Measurements from ENCODE around the gene MED29. TPM values are rescaled to one million over a fixed set of nuclear protein-coding genes. Genes with fewer than 3 reads are reported as not detected.
A peak's percentile ranks its signal among the peaks of the same experiment; 100 is the strongest.

Gene MED29
- total and polyA plus RNA-seq, 9 donors, result 27.7 to 62.9 (median 55.0) TPM

- intact Hi-C loops (cut with DNase I), result no loop called here
- Histone ChIP-seq H3K9me3 (no peaks in the 10 kb centered on the region), H3K36me3 (no peaks in the 10 kb centered on the region), H3K4me1 (ENCODE audit: insufficient read depth) (peaks cover 8% of the 10 kb centered on the region), H3K27me3 (no peaks in the 10 kb centered on the region), H3K4me3 (no peak overlapping the region), H3K27ac (no peak overlapping the region)
- TF ChIP-seq EP300 (IDR thresholded peaks at IDR 0.05) (no peak), POLR2A (IDR thresholded peaks at IDR 0.05) (no peak), CTCF (IDR thresholded peaks at IDR 0.05) (no peak)
- 56 to 63% (median 59%) methylated on average over 16 of the region's 16 CpGs for WGBS, 3 donors
- peak in 2 of 5 donors; percentile 20 to 34 for DNase-seq
These were observed 33.8 kb downstream of the MED29 start for GRCh38 chr19:39424934-39425333.

- TF ChIP-seq POLR2A (IDR thresholded peaks at IDR 0.05) (no peak), EP300 (IDR thresholded peaks at IDR 0.05) (no peak), CTCF (IDR thresholded peaks at IDR 0.05) (no peak)
- WGBS, 3 donors, result 87 to 90% (median 88%) methylated on average over 7 of the region's 7 CpGs
- Histone ChIP-seq H3K36me3 (no peaks in the 10 kb centered on the region), H3K4me1 (ENCODE audit: insufficient read depth) (peaks cover 8% of the 10 kb centered on the region), H3K4me3 (no peak overlapping the region), H3K27me3 (no peaks in the 10 kb centered on the region), H3K9me3 (no peaks in the 10 kb centered on the region), H3K27ac (no peak overlapping the region)
- intact Hi-C loops (cut with DNase I), result no loop called here
- DNase-seq, result no peak
These were observed 34.6 kb downstream of the MED29 start for GRCh38 chr19:39425744-39426143.

- no peak for TF ChIP-seq POLR2A (IDR thresholded peaks at IDR 0.05)
- no peak for TF ChIP-seq EP300 (IDR thresholded peaks at IDR 0.05)
- TF ChIP-seq CTCF (IDR thresholded peaks at IDR 0.05), result no peak
- peaks cover 8% of the 10 kb centered on the region for H3K4me1 ChIP-seq (ENCODE audit: insufficient read depth)
These were observed 35.0 kb downstream of the MED29 start for GRCh38 chr19:39426170-39426569.

GRCh38 chr19:39427707-39428106 is 36.5 kb downstream of the MED29 start:
- Histone ChIP-seq H3K27me3 (no peaks in the 10 kb centered on the region), H3K4me1 (ENCODE audit: insufficient read depth) (peaks cover 8% of the 10 kb centered on the region), H3K27ac (peak overlapping the region in 1 of 2 donors; percentile 71), H3K36me3 (no peaks in the 10 kb centered on the region), H3K4me3 (no peak overlapping the region), H3K9me3 (no peaks in the 10 kb centered on the region)
- intact Hi-C loops (cut with DNase I), result no loop called here
- DNase-seq, result peak in 1 of 5 donors; percentile 22
- TF ChIP-seq CTCF (IDR thresholded peaks at IDR 0.05), result no peak
- TF ChIP-seq POLR2A (IDR thresholded peaks at IDR 0.05), result no peak
- TF ChIP-seq EP300 (IDR thresholded peaks at IDR 0.05), result no peak
- 81 to 82% (median 81%) methylated on average over 11 of the region's 11 CpGs for WGBS, 3 donors

More at GRCh38 chr19:39426170-39426569, 35.0 kb downstream of the MED29 start:
- no peak overlapping the region for H3K27ac ChIP-seq
- H3K4me3 ChIP-seq, result no peak overlapping the region
- no peak for DNase-seq
- WGBS, 3 donors, result 39 to 55% (median 44%) methylated on average over 5 of the region's 5 CpGs
- no peaks in the 10 kb centered on the region for H3K36me3 ChIP-seq
- intact Hi-C loops (cut with DNase I), result no loop called here
- no peaks in the 10 kb centered on the region for H3K9me3 ChIP-seq
- no peaks in the 10 kb centered on the region for H3K27me3 ChIP-seq

Data from ovary (tissue), 9 donors.